Osteocyte (in vitro differentiated cells): ENCODE data around the gene RNF2. TPM values are rescaled to one million over a fixed set of nuclear protein-coding genes. Genes with fewer than 3 reads are reported as not detected.
"Not testable (repeated sequence)": the region's sequence is repeated elsewhere in the genome, so short reads cannot be mapped to it uniquely, and the experiment has no call there.

Source experiments
- DNase-seq: peaks from one replicate; pipeline ENCODE4 v3.0.0; 2021; ENCODE audit warnings: mixed read lengths; ENCODE audit not compliant: unreplicated experiment; ENCODE audit errors: extremely low spot score
- H3K27ac Mint-ChIP-seq: one replicate; pipeline ENCODE4 v1.8.0; 2021; ENCODE audit warnings: mild to moderate bottlenecking, mixed read lengths; ENCODE audit not compliant: unreplicated experiment
- H3K27me3 Mint-ChIP-seq: one replicate; pipeline ENCODE4 v1.8.0; 2021; ENCODE audit warnings: mixed read lengths; ENCODE audit not compliant: unreplicated experiment
- H3K36me3 Mint-ChIP-seq: one replicate; pipeline ENCODE4 v1.8.0; 2021; ENCODE audit warnings: mixed read lengths; ENCODE audit not compliant: unreplicated experiment
- H3K4me1 Mint-ChIP-seq: one replicate; pipeline ENCODE4 v1.8.0; 2021; ENCODE audit warnings: mixed read lengths; ENCODE audit not compliant: unreplicated experiment
- H3K4me3 Mint-ChIP-seq: one replicate; pipeline ENCODE4 v1.8.0; 2021; ENCODE audit warnings: mild to moderate bottlenecking, moderate library complexity, mixed read lengths; ENCODE audit not compliant: unreplicated experiment
- H3K9me3 Mint-ChIP-seq: one replicate; pipeline ENCODE4 v1.8.0; 2021; ENCODE audit warnings: mixed read lengths; ENCODE audit not compliant: unreplicated experiment
- long read RNA-seq: library from polyadenylated mRNA; unstranded; transcript quantifications from one replicate; pipeline ENCODE4 v2.0.0, GENCODE V29; 2021
- total RNA-seq: library from RNA; stranded (reverse); gene quantifications from 2 replicates; pipeline ENCODE4 v1.2.1, GENCODE V29; 2021
- TF ChIP-seq, protein P1 (sequence below): fragments of 200-600 bp; sonication (generic); IDR thresholded peaks from 2 replicates; pipeline ENCODE4 v1.5.0; 2021; ENCODE audit warnings: antibody characterized with exemption, mild to moderate bottlenecking, moderate library complexity

Gene RNF2
- 19.5 and 21.7 TPM in 2 replicates for total RNA-seq
- long read RNA-seq, transcript RNF2-202 (7 exons, 3,606 nt): major isoform, 76 of 95 reads
- long read RNA-seq, partial matches to known transcripts: 11 of 95 reads
- long read RNA-seq, other reads (novel, unspliced or antisense): 6 of 95 reads

- Mint-ChIP-seq H3K36me3 (no peaks in the 10 kb centered on the region), H3K27me3 (no peaks in the 10 kb centered on the region), H3K4me3 (peak within 1 kb of the TSS; percentile 89), H3K27ac (peak within 1 kb of the TSS; percentile 76), H3K4me1 (peaks cover 33% of the 10 kb centered on the region), H3K9me3 (no peaks in the 10 kb centered on the region)
- TF ChIP-seq, protein P1, sequence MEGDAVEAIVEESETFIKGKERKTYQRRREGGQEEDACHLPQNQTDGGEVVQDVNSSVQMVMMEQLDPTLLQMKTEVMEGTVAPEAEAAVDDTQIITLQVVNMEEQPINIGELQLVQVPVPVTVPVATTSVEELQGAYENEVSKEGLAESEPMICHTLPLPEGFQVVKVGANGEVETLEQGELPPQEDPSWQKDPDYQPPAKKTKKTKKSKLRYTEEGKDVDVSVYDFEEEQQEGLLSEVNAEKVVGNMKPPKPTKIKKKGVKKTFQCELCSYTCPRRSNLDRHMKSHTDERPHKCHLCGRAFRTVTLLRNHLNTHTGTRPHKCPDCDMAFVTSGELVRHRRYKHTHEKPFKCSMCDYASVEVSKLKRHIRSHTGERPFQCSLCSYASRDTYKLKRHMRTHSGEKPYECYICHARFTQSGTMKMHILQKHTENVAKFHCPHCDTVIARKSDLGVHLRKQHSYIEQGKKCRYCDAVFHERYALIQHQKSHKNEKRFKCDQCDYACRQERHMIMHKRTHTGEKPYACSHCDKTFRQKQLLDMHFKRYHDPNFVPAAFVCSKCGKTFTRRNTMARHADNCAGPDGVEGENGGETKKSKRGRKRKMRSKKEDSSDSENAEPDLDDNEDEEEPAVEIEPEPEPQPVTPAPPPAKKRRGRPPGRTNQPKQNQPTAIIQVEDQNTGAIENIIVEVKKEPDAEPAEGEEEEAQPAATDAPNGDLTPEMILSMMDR: no peak
- peak; percentile 90 for DNase-seq
Measured at GRCh38 chr1:185044981-185045813, at the start of gene RNF2. RNF2 (plus strand) TSS chr1:185045558; CDS start chr1:185087554, 41,996 bp downstream.

DNA sequence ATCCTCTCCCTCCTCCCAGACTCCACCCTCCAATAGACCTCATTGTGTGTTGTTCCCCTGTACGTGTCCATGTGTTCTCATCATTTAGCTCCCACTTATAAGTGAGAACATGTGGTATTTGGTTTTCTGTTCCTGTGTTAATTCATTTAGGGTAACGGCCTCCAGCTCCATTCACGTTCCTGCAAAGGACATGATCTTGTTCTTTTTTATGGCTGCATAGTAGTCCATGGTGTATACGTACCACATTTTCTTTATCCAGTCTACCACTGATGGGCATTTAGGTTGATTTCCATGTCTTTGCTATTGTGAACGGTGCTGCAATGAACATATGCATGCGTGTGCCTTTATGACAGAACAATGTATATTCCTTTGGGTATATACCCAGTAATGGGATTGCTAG lies 45.4 kb upstream of the RNF2 start:
- H3K4me3 Mint-ChIP-seq, H3K36me3 Mint-ChIP-seq, DNase-seq, H3K27ac Mint-ChIP-seq, H3K4me1 Mint-ChIP-seq: not testable (repeated sequence)
- peaks cover 13% of the 10 kb centered on the region for H3K9me3 Mint-ChIP-seq
- peaks cover 39% of the 10 kb centered on the region for H3K27me3 Mint-ChIP-seq

- peaks cover 30% of the 10 kb centered on the region for H3K27me3 Mint-ChIP-seq
- H3K36me3 Mint-ChIP-seq, H3K27ac Mint-ChIP-seq, DNase-seq, H3K4me1 Mint-ChIP-seq, H3K4me3 Mint-ChIP-seq: not testable (repeated sequence)
- peaks cover 13% of the 10 kb centered on the region for H3K9me3 Mint-ChIP-seq
Measured at GRCh38 chr1:185001312-185001880, 44.0 kb upstream of the RNF2 start.

- H3K9me3 Mint-ChIP-seq: peaks cover 3% of the 10 kb centered on the region
- no peak overlapping the region for H3K4me3 Mint-ChIP-seq
- TF ChIP-seq, protein P1: no peak
- H3K36me3 Mint-ChIP-seq: no peaks in the 10 kb centered on the region
- H3K27me3 Mint-ChIP-seq: peaks cover 24% of the 10 kb centered on the region
- H3K27ac Mint-ChIP-seq: no peak overlapping the region
- DNase-seq: no peak
- no peaks in the 10 kb centered on the region for H3K4me1 Mint-ChIP-seq
Measured at GRCh38 chr1:185008838-185009237, 36.5 kb upstream of the RNF2 start.

DNA sequence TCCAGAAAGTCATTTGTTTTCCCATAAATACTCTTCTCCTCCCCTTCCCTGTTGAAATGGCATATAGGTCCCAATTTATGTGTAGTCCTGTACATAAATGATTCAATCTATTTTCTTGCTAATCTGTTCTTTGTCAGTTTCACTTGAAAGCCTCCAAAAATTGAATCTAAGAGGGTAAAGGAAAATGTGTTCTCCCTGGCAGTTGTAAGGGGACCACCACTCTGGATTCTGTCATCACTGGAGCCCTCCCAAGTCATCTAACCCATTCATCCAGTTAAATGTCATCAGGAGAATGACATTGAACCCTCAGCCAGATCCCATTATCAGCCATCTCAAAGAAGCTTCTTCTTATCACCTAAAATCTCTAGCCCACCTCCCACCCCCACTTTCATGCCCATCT lies 35.0 kb upstream of the RNF2 start:
- Mint-ChIP-seq H3K27ac (no peak overlapping the region), H3K4me3 (no peak overlapping the region), H3K27me3 (peaks cover 24% of the 10 kb centered on the region), H3K9me3 (peaks cover 3% of the 10 kb centered on the region), H3K4me1 (no peaks in the 10 kb centered on the region), H3K36me3 (no peaks in the 10 kb centered on the region)
- TF ChIP-seq, protein P1: no peak
- no peak for DNase-seq

GRCh38 chr1:185014941-185015340 lies 30.4 kb upstream of the RNF2 start:
- Mint-ChIP-seq H3K9me3 (peaks cover 3% of the 10 kb centered on the region), H3K27me3 (peaks cover 20% of the 10 kb centered on the region), H3K4me3 (no peak overlapping the region), H3K27ac (no peak overlapping the region), H3K36me3 (no peaks in the 10 kb centered on the region), H3K4me1 (peaks cover 4% of the 10 kb centered on the region)
- TF ChIP-seq, protein P1: no peak
- DNase-seq: no peak
